HG03460 (cell line): Measurements from ENCODE around the gene TCF12.
"Not testable (repeated sequence)": the region's sequence is repeated elsewhere in the genome, so short reads cannot be mapped to it uniquely, and the experiment has no call there.

Experiments
- ATAC-seq: cut with Tn5 transposase; IDR thresholded peaks from one replicate; pipeline ENCODE4 v1.9.1; 2021; ENCODE audit not compliant: unreplicated experiment

Gene TCF12

DNA sequence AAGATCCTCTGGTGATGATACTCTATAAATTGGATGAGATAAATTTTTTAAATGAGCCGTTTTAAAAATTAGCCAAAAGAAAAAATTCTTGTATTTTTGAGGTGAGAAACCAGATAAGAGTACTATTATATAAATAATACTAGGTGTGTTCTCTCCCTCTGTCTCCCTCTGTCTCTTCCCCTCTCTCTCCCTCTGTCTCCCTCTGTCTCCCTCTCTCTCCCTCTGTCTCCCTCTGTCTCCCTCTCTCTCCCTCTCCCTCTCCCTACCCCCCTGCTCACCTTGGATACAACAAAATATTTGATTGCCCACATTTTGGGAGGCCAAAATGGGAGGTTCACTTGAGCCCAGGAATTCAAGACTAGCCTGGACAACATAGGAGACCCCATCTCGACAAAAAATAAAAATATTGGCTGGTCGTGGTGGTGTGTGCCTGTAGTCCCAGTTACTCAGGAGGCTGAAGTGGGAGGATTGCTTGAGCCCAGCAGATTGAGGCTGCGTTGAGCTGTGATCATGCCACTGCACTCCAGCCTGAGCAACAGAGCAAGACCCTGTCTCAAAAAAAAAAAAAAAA lies 168.5 kb downstream of the TCF12 start:
- no peak for ATAC-seq

DNA sequence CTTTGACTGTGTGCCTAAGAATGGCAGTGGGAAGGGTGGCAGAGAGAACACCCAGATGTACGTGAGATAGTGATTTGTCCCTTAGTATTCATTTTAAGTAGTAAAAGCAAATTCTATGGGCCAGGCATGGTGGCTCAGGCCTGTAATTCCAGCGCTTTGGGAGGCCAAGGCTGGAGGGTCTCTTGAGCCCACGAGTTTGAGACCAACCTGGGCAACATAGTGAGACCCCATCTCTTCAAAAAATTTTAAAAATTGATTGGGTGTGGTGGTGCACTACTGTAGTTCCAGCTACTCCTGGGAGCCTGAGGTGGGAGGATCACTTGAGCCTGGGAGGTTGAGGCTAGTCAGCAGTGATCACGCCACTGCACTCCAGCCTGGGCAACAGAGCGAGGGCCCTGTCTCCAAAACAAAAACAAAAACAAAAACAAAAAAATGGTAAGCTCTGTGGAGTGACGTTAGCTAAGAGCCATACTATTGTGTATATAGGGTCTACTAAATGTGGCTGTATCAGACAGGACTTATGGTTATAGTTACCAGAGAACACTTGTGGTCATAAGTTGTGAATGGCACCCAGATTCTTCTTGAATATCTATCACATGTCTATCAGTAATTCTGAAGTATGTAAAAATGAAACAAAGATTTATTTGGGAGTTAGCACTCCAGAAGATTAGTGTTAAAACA lies 171.5 kb downstream of the TCF12 start:
- ATAC-seq: no peak

DNA sequence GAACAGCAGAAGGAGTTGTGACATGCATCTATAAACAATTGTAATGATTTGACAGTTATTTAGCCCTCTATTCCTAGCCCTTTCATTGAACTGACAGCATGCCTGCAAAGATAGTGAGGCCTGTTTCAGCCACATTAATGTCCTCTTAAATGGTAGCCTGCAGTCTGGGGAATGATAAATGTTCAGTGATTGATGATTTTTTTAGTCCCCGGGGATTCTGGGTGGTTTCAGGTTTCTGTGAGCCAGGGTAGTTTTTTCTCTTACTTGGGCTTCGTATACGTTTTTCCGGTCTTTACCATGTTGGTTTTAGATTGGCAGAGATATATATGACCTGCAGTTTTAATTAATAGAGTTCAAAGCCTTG lies 172.0 kb downstream of the TCF12 start:
- no peak for ATAC-seq

DNA sequence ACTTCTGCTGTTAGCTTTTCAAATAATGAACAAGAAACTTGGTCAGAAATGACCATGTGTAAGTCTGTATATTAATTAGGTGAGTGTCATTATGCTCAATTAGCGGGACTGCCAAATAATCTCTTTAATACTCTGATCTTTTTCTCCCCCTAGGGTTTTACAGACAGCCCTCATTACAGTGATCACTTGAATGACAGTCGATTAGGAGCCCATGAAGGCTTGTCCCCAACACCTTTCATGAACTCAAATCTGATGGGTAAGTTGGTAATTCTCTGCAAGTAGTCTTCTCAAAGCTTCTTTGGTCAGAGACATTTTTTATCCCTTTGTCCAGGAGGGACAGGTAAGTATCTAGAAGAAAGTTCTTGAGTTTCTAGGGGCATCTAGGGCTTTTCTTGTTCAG lies 173.2 kb downstream of the TCF12 start:
- no peak for ATAC-seq

DNA sequence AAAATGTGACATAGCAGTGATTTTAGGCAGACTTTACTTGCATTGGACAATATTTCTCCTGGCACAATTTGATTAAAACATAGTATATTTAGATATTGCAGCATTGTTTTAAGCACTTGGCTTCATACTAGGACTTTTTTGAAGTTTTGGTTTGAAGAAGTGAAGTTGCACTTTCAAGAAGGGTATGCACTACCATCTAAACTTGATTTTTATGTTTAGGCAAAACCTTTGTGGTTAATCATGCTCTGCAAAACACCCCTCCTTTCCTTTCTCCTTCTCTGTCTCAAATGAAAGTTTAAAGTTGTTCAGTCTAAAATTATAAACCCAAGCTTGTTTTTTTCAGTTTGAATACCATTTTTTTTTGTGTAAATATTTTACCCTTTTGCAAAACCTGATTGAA lies 173.8 kb downstream of the TCF12 start:
- ATAC-seq: no peak

DNA sequence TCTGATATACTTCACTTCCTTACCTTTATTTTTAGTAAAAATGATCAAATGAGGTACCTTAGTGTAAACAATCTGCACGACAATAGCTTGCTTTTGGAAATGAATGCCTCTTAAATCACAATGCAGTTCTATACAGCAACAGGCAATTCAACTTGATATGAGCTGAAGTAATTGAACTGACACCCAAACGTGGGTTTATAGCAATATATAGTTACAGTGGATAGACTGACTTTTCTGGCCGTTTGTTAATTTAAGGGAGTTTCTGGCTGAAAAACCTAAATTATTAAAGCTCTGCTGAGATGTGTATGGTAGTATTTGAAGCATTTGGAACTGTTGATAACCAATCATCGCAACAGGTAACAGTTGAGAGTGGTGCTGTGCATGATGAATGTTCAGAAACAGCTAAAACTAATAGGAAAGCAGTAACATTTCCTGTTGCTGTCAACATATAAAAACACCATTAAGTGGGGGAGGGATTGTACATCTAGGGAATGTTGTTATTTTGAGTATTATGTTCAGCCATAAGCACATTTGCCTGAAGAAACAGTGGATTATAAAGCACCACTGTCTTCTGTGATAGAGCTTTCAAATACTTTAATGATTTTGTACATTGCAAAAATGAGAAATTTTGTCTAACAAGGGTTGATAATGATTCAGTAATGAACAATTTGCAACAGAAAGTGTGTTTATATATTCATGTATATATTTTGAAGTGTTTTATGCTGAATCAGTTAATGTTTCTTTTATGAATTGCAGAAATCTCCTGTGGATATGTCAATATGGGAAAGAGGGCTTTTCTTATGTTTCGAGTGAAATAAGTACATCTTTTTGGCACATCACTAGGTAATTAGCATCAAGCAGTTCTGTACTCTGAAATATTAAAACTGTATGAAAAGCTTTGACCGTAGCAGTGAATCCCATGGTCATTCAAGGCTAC lies 176.1 kb downstream of the TCF12 start:
- no peak for ATAC-seq

DNA sequence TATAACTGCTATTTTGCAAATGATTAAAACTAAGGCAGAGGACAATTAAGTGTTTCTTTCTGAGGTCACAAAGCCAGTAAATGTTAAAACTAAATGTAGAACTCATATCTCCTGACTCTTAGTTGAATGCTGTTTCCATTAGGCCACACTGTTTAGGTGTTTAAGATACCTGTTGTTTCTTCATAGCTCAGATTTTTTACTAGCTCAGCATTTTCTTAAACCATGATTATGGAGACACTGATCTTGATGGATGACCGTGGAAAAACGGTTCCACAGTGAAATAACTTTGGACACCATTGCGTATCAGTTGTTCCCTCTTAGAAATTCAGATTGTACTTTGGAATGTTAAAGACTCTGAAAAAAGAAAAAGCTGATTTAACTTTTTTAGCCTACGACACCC lies 177.5 kb downstream of the TCF12 start:
- no peak for ATAC-seq

DNA sequence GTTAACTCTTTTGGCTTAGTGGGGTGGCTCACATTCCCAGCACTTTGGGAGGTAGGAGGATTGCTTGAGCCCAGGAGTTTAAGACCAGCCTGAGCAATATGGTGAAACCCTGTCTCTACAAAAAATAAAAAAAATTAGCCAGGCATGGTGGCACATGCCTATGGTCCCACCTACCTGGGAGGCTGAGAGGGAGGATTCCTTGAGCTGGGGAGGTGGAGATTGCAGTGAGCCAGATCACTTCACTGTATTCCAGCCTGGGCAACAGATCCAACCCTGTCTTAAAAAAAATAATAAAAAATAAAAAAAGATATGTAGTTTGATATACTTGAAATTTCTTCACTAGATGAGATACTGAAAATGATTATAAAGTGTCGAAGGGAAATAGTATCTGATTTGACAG lies 178.8 kb downstream of the TCF12 start:
- no peak for ATAC-seq

DNA sequence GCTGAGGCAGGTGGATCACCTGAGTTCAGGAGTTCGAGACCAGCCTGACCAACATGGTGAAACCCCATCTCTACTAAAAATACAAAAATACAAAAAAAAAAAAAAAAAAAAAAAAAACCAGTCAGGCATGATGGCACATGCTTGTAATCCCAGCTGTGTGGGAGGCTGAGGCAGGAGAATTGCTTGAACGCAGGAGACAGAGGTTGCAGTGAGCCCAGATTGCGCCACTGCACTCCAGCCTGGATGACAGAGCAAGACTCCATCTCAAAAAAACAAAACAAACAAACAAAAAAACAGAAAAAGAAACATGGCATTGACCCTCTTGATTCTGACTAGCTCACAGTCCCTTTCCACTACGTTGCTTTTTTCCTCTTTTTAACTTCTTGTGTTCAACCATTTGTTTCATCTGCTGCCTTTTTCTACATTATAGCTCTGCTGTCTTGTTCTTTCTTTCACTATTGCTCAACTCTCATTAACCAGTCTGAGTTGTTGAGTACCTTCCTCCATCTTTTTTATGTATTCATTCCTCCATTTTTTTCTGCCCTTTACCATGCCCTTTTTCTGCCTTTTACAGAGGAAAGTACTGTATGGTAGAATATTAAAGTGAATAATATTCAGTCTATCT lies 179.6 kb downstream of the TCF12 start:
- not testable (repeated sequence) for ATAC-seq

DNA sequence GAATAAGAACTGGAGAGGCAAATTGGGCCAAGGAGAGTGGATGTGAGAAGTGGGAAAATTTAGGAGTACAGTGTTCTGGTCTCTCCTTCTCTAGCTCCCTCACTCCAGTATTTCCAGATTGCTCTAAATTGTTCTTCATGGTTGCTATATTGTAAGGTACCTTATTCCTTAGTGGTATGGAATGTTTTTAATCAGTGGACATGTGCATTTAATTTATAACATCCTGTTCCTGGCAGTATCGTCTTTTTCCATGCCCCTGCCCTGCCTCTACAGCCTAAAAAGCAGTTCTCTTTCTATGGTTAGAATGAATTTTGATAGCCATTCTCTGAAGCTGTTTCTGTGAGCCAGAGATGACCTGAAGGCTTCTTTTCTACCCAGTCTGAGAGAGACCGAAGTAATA lies 180.5 kb downstream of the TCF12 start:
- no peak for ATAC-seq

DNA sequence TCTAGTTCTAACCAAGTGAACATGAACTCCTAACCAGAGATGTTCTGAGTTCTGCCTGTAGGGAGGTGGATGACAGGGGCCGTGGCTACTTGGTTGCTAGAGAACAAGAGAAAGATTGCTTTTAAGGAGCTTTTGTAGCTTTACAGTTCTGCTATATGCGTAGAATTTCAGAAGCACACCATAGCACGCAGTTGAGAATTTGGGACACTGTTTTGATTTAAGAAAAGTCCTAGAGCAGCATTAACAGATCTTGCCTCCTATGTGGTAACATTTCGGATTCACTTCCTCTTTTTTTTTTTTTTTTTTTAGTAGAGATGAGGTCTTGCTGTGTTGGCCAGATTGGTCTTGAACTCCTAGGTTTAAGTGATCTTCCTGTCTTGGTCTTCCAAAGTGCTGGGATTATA lies 181.7 kb downstream of the TCF12 start:
- no peak for ATAC-seq

DNA sequence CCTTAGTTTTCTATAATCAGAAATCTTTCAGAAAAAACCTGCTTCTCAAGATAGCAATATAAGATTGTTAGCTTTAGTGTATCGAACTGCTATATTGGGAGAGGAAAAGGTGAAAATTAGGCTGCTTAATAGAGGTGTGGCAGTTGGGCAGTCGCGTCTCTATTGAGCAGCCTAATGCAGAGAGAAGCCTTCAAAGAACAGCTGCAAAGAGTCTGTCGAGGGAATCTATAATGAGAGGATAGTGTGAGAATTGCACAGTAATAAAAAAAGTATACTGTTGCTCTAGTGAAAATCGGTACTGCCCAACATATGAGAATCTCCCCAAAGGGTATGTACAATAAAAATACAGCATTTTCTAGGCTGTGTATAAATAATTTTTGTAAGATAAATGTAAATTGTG lies 184.4 kb downstream of the TCF12 start:
- no peak for ATAC-seq

DNA sequence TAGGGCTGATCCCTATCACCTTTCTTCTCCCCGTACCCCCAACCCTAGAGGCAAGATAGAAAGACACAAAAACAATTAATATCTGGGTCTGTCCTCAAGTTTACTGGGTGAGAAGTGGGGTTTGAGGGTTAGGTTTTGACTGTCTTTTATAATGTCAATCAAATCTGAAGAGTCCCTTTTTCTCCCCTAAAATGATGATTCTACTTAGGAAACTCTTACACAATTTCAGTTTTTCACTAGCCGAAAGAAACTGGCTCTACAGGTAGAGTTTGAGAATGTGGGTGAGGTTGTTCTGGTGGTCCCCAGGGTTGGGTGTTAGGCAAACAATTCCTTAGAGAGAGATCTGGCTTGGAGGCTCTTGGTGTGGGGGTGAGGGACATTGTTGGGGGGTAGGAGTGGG lies 189.9 kb downstream of the TCF12 start:
- no peak for ATAC-seq

DNA sequence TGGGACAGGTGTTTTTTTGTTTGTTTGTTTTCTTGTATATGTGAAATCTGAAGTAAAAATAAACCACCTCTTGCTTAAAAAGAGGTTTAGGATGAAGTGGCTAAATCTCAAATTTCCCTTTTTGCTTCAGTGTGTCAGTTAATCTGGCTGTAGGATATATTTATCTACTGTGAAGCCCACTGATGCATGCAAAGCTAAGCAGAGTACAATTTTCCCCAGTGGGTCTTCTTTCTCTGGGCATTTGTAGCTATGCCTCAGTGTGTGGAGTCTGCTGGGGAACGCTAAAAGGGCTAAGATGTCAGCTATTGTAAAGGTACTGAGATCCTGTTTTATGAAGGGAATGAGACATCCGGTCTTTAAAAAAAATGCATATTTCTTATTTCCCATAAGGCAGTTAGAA lies 190.6 kb downstream of the TCF12 start:
- ATAC-seq: no peak

DNA sequence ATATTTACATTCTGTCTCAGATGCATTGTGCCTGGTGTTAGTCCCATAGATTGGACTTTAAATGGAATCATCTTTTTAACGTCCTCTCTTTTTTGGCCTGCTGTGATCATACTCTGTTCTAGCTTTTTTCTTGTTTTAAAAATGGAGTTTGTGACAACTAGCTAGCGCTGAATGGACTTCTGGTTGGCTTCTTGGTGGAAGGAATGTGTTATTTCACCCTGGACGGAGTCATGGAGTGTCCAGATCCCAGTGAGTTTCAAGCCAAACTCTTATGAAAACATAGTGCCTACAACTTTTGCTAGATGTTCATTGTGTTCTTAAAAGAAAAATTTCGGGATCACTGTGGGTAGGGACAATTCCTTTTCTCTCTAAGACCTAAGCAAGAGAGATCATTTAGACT lies 192.6 kb downstream of the TCF12 start:
- ATAC-seq: no peak

DNA sequence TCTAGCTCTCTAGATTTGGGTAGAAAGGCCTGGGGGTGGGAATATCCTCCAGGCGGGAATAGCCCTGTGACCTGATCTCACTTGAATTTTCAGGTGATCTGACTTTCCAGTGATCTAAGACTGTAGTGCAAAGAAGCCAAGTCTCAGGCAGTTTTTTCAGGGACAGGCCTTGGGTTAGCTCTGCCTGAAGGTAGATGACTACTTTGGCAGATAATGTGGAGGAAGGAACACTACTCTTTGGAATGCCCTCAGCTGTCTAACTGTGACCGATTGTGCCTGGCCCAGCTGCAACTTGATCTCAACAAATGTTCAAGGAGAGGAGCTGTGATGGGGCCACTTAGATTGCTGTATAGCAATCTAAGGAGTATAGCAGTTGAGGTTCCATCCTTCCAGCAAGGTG lies 193.7 kb downstream of the TCF12 start:
- ATAC-seq: no peak

DNA sequence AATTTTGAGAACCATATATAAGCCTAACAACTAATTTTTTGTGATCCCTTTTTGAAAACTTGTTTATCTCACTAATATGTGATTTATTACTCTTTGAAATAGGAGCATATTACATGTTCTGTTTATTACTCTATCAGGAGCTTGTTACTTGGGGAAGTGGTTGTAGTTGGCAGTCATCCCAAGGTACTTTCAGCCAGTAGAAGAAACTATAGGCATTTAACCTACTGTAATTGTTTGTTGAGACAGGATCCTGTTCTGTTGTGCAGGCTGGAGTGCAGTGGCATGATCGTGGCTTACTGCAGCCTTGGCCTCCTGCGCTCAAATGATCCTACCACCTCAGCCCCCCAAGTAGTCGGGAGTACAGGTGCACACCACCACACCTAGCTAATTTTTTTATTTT lies 195.6 kb downstream of the TCF12 start:
- no peak for ATAC-seq

DNA sequence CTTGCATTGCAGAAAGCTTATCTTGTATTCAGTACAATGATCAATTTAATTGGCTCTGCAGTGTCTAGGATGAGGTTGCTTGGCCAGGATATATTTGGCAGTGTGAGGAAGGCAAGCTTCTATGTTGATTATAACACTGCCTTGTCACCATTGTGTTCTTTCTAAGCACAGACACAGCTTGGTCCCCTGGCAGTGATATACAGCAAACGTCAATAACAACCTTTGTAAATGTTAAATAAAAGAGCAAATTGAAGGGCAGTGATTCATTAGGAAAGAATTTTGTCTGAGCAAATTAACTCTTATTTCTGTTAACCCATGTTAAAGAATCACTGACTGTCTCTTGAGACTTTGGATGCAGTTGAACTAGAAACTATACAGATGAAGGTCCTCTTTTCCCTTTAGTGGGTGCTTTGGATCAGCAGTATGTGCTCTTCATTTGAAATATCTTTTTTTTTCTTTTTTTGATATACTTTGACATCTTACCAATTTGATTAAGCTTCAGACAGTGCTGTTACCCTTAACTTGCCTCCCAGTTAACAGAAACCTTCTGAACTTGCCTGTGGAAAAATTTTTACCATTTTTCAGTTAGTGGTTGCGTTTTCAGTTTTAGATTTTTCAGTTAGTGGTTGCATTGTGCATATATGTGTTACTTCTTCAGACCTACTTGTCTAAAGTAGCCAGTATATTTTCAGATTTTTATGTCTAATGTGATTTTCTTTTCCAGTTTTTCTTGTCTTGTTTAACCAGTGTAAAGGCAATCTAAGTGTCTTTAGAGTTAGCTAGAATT lies 199.8 kb downstream of the TCF12 start:
- ATAC-seq: no peak

DNA sequence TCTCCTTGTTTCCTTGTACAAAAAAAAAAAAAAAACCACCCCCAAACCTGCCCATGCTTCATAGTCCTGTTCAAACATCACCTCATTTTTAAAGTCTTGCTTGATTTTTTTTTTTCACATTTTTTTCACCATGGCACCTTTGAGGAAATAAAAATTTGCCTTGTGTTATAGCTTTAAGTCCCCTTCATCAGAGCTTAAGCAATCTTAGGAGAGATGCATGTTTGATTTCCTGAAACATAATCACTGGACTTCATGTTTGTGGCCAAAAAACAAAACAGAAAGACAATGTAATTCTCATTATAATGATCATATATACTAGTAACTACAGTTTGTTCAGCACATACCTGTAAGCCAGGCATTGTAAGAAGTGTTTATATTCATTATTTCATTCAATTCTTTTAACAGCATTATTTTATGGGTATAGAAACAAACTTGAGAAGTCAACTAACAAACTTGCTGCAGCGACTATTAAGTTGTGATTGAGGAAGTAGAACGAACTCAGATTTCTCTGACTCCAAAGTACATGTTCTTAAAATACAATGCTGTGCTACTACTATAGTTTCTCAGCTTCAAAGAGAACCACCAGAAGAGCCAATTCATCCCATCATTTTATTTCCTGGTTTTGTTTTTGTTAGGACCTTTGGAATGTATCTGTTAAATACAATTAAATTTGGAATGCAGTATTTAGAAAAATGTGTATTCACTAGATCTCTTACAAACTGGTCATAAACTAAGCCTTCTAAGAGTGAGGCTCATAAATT lies 203.8 kb downstream of the TCF12 start:
- ATAC-seq: no peak

DNA sequence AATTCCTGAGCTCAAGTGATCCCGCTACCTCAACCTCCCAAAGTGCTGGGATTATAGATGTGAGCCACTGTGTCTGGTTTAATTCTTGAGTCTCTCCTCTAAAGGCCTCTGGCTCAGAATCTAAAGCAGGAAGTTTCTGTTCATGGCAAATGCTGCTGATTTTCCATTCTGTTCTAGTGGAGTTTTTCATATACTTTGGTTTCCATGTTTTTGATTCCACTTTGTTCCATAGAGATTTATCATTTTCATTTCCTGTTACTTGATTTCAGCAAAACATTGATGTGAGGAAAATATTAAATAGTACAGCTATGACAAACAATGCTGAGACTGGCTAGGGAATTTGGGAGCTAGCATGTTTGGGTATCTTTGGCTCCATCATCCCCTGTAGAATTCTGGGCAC lies 205.6 kb downstream of the TCF12 start:
- ATAC-seq: no peak
